Hepatic stellate cell (primary cell): ENCODE data around the gene EYA2.

Experiments used
- DNase-seq: peaks from one replicate; pipeline ENCODE4 v3.0.0; 2011; ENCODE audit warnings: low spot score

The EYA2 gene

DNA sequence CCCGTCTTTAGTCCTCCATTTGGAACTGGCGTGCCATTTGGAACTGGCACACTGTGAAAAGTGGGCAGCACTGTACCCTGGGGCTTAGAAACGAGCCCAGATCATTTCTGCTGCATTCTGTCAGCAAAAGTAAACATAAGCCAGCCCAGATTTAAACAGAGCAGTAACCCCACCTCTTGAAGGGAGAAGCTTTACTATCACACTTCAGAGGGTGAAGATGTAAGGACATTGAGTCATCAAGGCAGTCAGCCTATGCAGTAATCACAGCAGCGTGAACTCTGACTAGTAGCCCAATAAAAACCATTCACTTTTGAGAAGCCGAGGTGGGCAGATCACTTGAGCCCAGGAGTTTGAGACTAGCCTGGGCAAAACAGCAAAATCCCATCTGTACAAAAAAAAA, 216.9 kb downstream of the EYA2 start:
- DNase-seq, result no peak

DNA sequence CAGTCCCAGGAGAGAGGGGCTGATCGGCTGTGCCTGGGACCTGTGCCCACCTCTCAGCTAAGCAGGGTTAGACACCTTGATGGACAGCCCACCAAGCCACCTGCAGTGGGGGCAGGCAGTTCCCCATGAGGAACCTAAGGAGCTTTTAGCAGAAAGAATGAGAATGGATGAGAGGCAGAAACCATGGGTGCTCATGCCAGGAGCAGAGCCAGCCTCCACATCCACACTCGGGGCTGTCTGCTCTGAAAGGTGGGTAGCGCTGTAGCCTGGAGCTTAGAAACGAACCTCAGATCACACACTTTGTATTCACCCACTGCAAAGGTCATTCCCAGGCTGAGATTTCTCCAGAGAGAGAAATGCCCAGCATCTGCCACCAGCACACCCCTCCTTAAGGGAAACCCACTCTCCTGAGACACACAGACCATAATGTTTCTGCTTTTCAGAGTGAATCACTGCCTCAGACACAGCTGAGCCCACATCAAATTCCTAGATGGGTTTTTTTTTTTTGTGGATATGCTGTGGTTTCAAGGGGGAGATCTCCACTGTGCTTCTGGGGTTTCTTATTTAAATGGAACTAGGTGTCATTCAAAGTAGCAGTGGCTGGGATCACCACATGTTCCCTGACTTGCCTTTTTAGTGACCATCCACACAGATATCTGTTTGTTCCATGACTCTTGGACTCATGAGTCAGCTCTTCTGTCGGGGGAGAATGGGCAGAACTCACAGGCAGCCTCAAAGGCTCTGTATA, 218.9 kb downstream of the EYA2 start:
- no peak for DNase-seq

DNA sequence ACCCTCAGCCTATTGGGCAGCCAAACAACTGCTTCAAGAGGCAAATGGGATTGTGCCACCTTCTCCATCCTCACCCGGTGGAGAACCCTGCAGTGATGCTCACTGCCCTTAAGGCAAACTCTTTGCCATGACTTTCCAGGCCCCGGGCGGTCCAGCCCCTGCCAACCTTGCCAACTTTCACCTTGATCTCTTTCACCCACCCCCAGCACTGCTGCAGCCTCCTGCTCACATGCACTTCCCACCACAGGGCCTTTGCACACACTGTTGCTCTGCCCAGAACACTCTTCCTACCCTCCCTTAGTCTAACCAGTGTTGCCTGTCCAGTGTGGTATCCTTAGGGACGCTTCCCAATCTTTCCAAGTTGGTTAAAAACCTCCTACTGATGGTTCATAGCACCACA, 221.1 kb downstream of the EYA2 start:
- DNase-seq, result no peak

- DNase-seq, result no peak
Measured at GRCh38 chr20:47117371-47117770, 222.7 kb downstream of the EYA2 start.

DNA sequence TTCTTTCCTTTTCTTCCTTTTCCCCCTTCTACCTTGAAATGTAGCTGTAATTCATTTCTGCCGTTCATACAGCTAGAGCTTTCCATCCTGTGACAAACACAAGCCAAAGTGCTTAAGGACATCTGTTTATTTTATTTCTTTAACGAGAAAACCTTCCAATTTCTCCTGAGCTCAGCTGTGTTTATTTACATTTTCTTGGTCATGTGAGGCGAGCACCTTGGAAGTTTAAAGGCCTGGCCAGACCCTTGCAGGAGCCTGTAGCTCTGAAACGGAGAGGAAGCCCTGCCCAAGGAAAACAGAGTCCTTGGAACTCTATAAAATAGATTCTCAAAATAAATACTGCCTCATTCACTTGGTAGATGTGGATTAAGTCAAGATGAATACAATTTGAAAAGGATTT, 223.1 kb downstream of the EYA2 start:
- DNase-seq, result no peak

DNA sequence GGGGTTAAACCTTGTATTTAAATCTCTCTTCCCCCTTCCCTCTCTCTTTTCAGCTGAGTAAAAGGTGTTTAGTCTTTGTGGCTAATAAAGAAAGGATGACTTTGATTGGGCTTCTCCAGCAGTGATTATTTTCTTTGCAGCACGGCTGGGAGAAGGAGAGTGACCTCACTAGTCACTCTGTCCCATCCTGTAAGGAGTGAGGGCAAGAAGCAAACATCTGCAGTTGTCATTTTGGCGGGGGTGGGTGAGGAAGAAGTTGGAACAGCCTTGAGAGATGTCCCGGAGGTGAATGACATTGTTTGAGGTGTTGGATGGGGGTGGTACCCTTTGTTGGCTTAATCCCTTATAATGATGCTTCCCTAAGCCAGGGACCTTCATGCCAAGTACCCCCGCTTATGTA, 223.6 kb downstream of the EYA2 start:
- DNase-seq, result no peak

- DNase-seq, result no peak
Measured at GRCh38 chr20:47118641-47119040, 224.0 kb downstream of the EYA2 start.

DNA sequence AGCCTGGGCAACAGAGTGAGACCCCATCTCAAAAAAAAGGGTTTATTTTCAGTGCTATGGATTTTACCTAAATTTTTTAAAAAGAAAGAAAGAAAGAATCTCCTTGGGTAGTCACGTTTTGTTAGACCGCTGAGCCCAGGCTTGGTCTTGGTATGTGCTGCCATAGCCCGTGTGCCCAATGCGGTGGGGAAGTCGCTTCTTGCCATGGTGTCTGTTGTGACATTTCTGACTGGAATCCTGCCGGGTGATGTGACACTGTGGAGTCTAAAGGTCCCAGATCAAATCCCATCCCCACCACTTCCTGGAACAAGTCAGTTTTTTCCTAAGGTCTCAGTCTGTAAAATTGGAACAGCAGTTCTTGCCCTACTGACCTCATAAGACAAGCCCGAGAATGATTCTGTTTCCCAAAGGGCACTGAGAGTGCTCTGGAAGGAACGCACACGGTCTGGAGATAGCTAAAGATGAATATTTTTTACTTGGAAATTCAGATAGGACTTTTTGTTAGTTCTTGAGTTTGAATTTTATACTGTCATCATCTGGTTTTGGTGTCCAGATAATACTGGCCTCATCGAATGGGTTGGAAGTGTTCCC, 225.8 kb downstream of the EYA2 start:
- no peak for DNase-seq

DNA sequence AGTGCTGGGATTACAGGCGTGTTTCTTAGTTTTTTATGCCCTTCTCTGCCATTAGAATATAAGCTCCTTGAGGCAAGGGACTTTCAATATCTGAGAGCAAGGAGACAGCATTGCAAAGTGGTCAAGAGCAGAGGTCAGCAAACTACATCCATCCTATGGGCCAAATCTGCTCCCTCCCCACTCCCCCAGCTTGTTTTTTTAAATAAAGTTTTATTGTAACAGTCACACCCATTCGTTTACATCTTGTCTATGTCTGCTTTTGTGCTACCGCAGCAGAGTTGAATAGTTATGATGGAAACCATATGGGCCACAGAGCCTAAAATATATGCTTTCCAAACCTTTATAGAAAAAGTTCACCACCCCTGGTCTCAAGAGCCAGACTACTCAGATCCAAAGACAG, 227.9 kb downstream of the EYA2 start:
- DNase-seq, result no peak

DNA sequence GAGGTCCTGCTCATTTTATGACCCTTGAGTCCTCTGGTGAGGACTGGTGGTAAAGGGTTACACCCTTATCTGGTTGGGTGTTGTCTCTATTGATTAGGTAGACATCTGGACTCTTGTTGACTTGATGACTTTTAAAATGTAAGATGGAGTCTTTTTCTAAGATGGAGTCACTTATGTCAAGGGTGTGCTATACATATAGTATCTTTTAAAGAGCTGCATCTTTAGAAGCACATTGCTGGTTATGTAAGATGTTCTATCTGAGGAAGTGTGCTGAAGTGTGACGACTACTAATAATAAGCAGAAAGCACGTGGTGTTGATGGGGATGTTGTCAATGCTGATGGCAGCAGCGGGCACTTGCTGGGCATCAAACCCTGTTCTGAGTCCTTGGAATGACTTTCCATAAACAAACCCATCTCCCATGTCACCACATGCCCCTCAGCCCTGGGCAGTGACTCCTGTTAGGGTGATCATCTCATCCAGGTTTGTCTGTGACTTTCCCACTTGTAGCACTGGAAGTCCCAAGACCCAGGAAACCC, 229.6 kb downstream of the EYA2 start:
- DNase-seq, result no peak

- no peak for DNase-seq
Measured at GRCh38 chr20:47125508-47125757, 230.8 kb downstream of the EYA2 start.

DNA sequence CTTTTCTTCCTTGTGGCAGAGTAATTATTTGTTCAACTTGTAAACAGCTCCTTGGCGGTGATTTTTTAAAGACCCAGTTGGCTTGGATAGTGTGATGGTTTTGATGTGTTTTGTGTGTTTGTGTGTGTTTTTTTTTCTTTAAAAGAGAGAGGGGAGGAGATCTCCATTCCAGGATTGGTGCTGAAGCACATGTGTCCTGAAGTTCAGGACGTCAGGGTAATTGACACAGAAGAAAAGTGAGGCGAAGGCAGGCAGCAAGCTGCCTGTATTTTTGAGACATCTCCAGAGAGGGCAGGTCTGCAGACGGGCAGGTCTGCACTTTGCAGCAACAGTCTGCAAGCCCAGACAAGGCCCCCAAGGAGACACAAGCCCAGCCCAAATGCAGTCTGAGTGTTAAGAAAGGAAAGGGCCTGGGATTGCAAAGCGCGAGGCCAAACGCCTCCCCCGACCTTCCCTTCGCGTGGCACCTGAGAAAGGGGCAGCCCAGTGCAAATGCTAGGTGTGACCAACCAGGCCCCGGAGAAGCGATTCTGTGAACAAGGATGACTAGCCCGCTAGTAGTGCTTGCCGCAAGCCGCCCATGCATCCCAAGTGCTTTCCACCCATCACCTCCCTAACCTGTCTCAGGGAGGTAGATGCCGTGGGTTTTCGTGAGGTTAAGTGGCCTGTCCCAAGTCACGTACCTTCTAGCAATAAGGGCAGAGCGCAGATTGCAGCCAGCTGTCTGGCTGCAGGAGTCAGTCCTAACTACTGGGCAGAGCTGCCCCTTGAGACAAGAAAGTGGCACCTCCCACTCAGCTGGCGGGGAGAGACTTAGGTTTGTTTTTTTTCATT, 231.3 kb downstream of the EYA2 start:
- DNase-seq, result no peak

DNA sequence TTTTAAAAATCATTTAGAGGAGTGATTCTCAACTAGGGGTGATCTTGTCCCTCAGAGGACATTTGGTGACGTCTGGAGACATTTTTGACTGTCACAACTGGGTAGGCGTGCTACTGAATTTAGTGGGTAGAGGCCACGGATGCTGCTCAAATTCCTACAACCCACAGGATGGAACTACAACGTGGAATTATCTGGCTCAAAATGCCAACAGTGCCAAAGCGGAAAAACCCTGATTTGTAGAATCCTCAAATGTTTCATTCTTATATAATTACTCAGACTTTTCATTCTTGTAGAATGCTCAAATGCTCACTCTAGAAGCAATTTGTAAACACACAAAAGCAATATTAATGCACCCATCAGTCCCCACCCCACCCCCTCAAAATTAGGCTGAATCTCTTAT, 232.1 kb downstream of the EYA2 start:
- DNase-seq, result no peak

- no peak for DNase-seq
Measured at GRCh38 chr20:47127546-47127945, 232.9 kb downstream of the EYA2 start.

DNA sequence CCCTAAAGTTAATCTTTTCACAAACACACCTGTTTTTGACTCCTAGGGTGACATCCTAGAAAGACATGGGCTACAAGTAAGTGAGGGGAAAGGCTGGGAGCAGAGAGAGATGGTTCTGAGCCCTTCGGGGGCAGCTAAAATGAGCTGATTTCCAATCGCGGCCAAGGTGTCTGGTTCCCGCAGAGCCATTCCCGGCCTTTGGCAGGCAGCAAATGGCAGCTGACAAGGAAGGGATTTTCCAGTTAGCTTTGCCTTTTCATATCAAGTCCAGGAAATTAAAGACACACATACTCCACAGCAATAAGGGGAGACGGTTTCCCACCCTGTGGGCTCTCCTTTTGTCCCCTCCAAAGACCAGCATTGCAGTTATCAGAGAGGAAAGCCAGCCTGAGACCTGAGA, 233.4 kb downstream of the EYA2 start:
- DNase-seq, result no peak

DNA sequence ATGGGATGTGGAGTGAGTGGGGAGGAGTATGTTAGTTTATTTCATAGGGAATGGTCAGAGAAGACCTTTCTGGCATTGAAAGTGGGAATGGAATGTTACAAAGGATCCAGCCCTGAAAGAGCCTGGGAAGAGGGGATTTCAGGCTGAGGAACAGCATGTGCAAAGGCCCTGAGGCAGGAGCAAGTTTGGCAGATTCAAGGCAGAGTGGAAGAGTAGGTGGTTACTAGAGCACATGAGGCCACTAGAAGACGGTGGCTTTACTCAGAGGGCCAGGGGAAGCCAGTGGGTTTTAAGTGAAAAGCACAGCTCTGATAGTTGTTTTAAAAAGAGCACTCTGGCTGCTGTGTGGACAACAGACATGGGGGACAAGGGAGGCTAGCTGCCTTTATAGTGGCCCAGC, 234.7 kb downstream of the EYA2 start:
- no peak for DNase-seq

GRCh38 chr20:47133809-47134456, 239.3 kb downstream of the EYA2 start:
- peak; percentile 67 for DNase-seq

- no peak for DNase-seq
Measured at GRCh38 chr20:47136782-47137181, 242.1 kb downstream of the EYA2 start.

DNA sequence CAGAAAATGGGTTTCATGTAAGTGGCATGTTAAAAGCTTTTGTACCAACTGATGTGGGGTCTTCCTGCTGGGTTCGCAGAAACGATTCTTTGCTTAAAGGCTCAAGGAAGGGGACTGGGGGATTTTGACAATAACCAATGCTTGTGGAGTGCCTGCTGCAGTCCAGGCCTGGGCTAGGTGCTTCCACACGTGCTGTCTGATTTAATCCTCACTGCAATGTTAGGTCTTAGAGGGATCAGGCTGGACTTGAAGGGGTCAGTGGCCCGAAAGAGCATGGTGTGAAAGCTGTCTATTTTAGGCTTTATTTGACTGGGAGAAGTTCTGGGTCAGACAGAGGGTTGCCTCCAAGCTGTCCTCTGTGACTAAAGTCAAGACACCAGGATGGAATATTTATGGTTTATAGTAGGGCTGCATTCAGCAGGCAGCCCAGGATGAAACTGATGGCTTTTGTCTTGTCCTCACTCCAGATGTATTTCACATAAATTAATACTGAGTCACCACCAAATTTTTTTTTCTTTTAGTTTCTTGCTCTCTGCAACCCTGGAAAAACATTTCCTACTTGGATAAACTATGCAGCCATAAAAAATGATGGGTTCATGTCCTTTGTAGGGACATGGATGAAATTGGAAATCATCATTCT, 242.7 kb downstream of the EYA2 start:
- peak; percentile 24 for DNase-seq

DNA sequence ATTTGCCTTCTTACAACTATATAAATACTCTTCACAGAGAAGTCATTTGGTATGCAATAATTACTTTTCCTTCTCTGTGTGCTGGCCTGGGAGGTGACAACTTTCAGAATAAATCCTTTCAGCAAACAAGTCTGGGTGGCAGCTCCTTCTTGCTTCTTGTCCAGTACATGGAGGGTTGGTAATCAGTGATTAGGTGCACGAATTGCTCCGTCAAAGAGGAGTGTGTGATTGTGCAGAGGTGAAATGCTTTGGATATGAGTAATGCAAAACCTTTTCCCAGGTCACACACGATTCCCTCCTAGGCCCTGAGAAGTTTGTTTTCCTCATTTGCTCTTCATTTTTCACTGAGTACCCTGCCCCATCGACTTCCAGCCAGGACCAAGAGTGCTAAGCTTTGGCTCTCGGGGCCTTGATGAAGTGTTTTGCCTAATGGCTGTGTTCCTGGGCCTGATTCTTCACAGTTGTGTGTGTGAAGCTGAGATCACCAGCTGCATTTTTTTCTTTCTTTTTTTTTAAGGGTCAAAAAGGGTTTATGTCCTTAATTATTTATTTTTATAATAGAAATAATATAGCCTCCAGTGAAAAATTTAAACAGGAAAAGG, 245.4 kb downstream of the EYA2 start:
- no peak for DNase-seq

- DNase-seq, result no peak
Measured at GRCh38 chr20:47141350-47141921, 246.8 kb downstream of the EYA2 start.
